A673 (cell line): ENCODE results near the gene CPHXL2. TPM values are rescaled to one million over a fixed set of nuclear protein-coding genes. Genes with fewer than 3 reads are reported as not detected.

Source experiments
- BruUV-seq: library from RNA; stranded (reverse); fragments of 400-500 nt; replicated peaks from 2 replicates; lab custom pipeline; 2021; lab: Mats Ljungman, UMichigan
- CTCF ChIA-PET: fragments of 300-600 bp; sonication (Branson Sonifier 250); formaldehyde crosslinking; loops from one replicate; lab custom pipeline; 2022; ENCODE audit warnings: antibody characterized with exemption; lab: Charles Lee
- POLR2A ChIA-PET: fragments of 300-600 bp; sonication (Branson Sonifier 250); formaldehyde crosslinking; loops from one replicate; lab custom pipeline; 2022; ENCODE audit warnings: antibody characterized with exemption; ENCODE audit not compliant: low non-redundant PET; lab: Charles Lee
- DNase-seq: peaks from one replicate; pipeline ENCODE4 v3.0.0-alpha.2; 2015; ENCODE audit warnings: low spot score
- H3K27ac ChIP-seq: fragments of 200-600 bp; sonication (generic); 2 replicates; pipeline ENCODE4 v1.5.1; 2016; ENCODE audit warnings: mixed run types, low read depth, mild to moderate bottlenecking, mixed read lengths, antibody characterized with exemption, low read length; ENCODE audit not compliant: poor library complexity, severe bottlenecking
- H3K27me3 ChIP-seq: fragments of 200-600 bp; sonication (generic); replicated peaks from 2 replicates; pipeline ENCODE4 v1.6.1; 2017; ENCODE audit warnings: mixed run types, low read depth, mild to moderate bottlenecking, mixed read lengths, antibody characterized with exemption, low read length; ENCODE audit not compliant: insufficient read depth, poor library complexity
- H3K36me3 ChIP-seq: fragments of 200-600 bp; sonication (generic); 2 replicates; pipeline ENCODE4 v1.6.1; 2016; ENCODE audit warnings: mixed run types, mild to moderate bottlenecking, mixed read lengths, antibody characterized with exemption, low read length; ENCODE audit not compliant: insufficient read depth, poor library complexity, severe bottlenecking
- H3K4me1 ChIP-seq: fragments of 200-600 bp; sonication (generic); 2 replicates; pipeline ENCODE4 v1.6.1; 2017; ENCODE audit warnings: mixed run types, mild to moderate bottlenecking, mixed read lengths, antibody characterized with exemption, low read length; ENCODE audit not compliant: insufficient read depth, poor library complexity, severe bottlenecking
- H3K4me3 ChIP-seq: fragments of 200-600 bp; sonication (generic); 2 replicates; pipeline ENCODE4 v1.5.1; 2016; ENCODE audit warnings: low read depth, mixed run types, mild to moderate bottlenecking, mixed read lengths, low read length; ENCODE audit not compliant: poor library complexity, severe bottlenecking
- H3K9me3 ChIP-seq: fragments of 200-600 bp; sonication (generic); 2 replicates; pipeline ENCODE4 v1.6.1; 2016; ENCODE audit warnings: mixed run types, low read depth, mild to moderate bottlenecking, mixed read lengths, antibody characterized with exemption, low read length; ENCODE audit not compliant: poor library complexity, severe bottlenecking
- CTCF ChIP-seq: fragments of 300-800, 200-600 bp; sonication (generic); conservative IDR thresholded peaks from 2 replicates; pipeline ENCODE4 v1.5.1; 2017; ENCODE audit warnings: low read depth, mild to moderate bottlenecking, antibody characterized with exemption, low read length, moderate library complexity, mixed read lengths
- EZH2 ChIP-seq: fragments of 200-600 bp; sonication (generic); IDR thresholded peaks from 2 replicates; pipeline ENCODE4 v1.6.1; 2017; ENCODE audit warnings: borderline replicate concordance, low read depth, mild to moderate bottlenecking, mixed read lengths, antibody characterized with exemption, low read length; ENCODE audit not compliant: poor library complexity, severe bottlenecking
- intact Hi-C: fragments of 100-400 bp; cut with micrococcal nuclease; formaldehyde crosslinking; loops from one replicate; pipeline ENCODE4 v1.10.0; 2022; ENCODE audit not compliant: unreplicated experiment
- total RNA-seq: library from RNA; stranded (reverse); gene quantifications from 2 replicates; pipeline ENCODE4 v1.2.3, GENCODE V29; 2021

Gene CPHXL2
- total RNA-seq, 1 experiment from 2014 or later = not detected

GRCh38 chr16:75660321-75660720 lies 16.5 kb downstream of the CPHXL2 start:
- ChIA-PET POLR2A (no interaction called here), CTCF (no interaction called here)
- Histone ChIP-seq H3K27ac (no peak overlapping the region), H3K27me3 (no peaks in the 10 kb centered on the region), H3K4me3 (no peak overlapping the region), H3K9me3 (no peaks in the 10 kb centered on the region), H3K4me1 (no peaks in the 10 kb centered on the region), H3K36me3 (peaks cover 35% of the 10 kb centered on the region)
- intact Hi-C loops = no loop called here
- DNase-seq = no peak
- BruUV-seq = no TSS peak
- TF ChIP-seq CTCF = no peak
- no peak for TF ChIP-seq EZH2

GRCh38 chr16:75658175-75658574 lies 18.6 kb downstream of the CPHXL2 start:
- TF ChIP-seq CTCF = no peak
- no peak for TF ChIP-seq EZH2
- Histone ChIP-seq H3K9me3 (no peaks in the 10 kb centered on the region), H3K27ac (no peak overlapping the region), H3K36me3 (peaks cover 49% of the 10 kb centered on the region), H3K4me1 (no peaks in the 10 kb centered on the region), H3K27me3 (no peaks in the 10 kb centered on the region), H3K4me3 (no peak overlapping the region)
- ChIA-PET POLR2A (no interaction called here), CTCF (no interaction called here)
- intact Hi-C loops = no loop called here
- no TSS peak for BruUV-seq
- no peak for DNase-seq

- H3K27ac ChIP-seq = no peak overlapping the region
- BruUV-seq = no TSS peak
These were observed 22.9 kb downstream of the CPHXL2 start for GRCh38 chr16:75653922-75654321.

More at GRCh38 chr16:75653922-75654321, 22.9 kb downstream of the CPHXL2 start:
- no peak for DNase-seq
- no peaks in the 10 kb centered on the region for H3K9me3 ChIP-seq
- ChIA-PET CTCF (no interaction called here), POLR2A (no interaction called here)
- TF ChIP-seq CTCF = no peak
- TF ChIP-seq EZH2 = no peak
- peaks cover 17% of the 10 kb centered on the region for H3K4me1 ChIP-seq
- H3K4me3 ChIP-seq = no peak overlapping the region
- H3K36me3 ChIP-seq = peaks cover 49% of the 10 kb centered on the region
- no peaks in the 10 kb centered on the region for H3K27me3 ChIP-seq
- intact Hi-C loops = no loop called here
